ENCODE results near the gene CORO7.

Gene CORO7

DNA sequence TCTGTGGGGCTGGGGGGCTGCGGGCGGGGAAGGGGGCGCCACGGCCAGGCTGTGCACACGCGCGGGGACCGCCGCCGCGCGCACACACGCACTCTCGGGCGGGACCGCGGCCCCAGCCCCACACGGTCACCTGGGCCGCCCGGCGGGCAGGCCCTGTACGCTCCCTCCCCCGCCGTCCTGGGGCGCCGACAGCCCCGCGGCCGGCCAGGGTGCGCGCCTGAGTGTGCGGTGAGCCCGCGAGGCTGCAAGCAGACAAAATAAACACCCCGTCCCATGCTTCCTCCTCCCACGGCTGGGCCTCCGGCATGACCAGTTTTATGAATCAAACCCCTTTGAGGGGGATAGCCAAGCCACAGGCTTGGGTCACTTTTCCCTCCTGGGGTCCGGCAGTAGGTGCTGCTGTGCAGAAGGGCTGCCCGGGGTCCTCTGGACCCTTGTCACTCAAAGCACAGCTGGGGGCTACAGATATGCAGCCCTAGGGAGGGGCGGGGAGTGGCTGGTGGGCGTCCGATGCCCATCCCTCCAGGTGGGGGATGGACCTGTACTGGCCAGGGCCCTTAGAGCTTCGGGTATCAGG is 44.3 kb downstream of the CORO7 start:
- Histone ChIP-seq H3K27ac (ENCODE audit: low read depth, low read length, poor library complexity, severe bottlenecking) (no peak overlapping the region), H3K4me1 (ENCODE audit: insufficient read depth, low read length, severe bottlenecking) (peaks cover 8% of the 10 kb centered on the region), H3K4me2 (ENCODE audit: low read length) (peak overlapping the region; percentile 63), H3F3A (ENCODE audit: insufficient read depth, low read length) (no peaks in the 10 kb centered on the region), H2AFZ (ENCODE audit: low read length) (no peak overlapping the region), H3K9me3 (ENCODE audit: low read length) (no peaks in the 10 kb centered on the region), H3K36me3 (ENCODE audit: insufficient read depth, low read length) (peaks cover 4% of the 10 kb centered on the region), H3K27me3 (ENCODE audit: insufficient read depth, low read length) (no peaks in the 10 kb centered on the region), H3K9ac (ENCODE audit: low read length) (peak overlapping the region; percentile 6; the same call in 1 of the 2 replicates), H3K79me2 (ENCODE audit: insufficient read depth, low read length) (no peaks in the 10 kb centered on the region), H4K20me1 (ENCODE audit: insufficient read depth, low read length) (no peaks in the 10 kb centered on the region), H3K4me3 (ENCODE audit: low read depth, low read length, poor library complexity, severe bottlenecking) (peak overlapping the region; percentile 52), H3K9me2 (ENCODE audit: low read depth, low read length) (no peaks in the 10 kb centered on the region)
- TF ChIP-seq EZH2 (IDR thresholded peaks at IDR 0.05; ENCODE audit: borderline replicate concordance, low read length) (no peak), CTCF (IDR thresholded peaks at IDR 0.05; ENCODE audit: low read length) (no peak)

GRCh38 chr16:4371357-4372000 is 44.9 kb downstream of the CORO7 start, which contains the start of gene VASN:
Gene VASN, plus strand, starts transcription at chr16:4371848. Its CDS starts 9,030 bp downstream, at chr16:4380878.
- H2AFZ ChIP-seq (ENCODE audit: low read length), result no peak within 1 kb of the TSS
- H3K27ac ChIP-seq (ENCODE audit: low read depth, low read length, poor library complexity, severe bottlenecking), result no peak within 1 kb of the TSS

GRCh38 chr16:4370570-4371356 is 45.6 kb downstream of the CORO7 start:
- Histone ChIP-seq H3K4me2 (ENCODE audit: low read length) (no peak overlapping the region), H2AFZ (ENCODE audit: low read length) (no peak overlapping the region), H3K9me2 (ENCODE audit: low read depth, low read length) (no peaks in the 10 kb centered on the region), H3K27ac (ENCODE audit: low read depth, low read length, poor library complexity, severe bottlenecking) (no peak overlapping the region), H3K4me3 (ENCODE audit: low read depth, low read length, poor library complexity, severe bottlenecking) (no peak overlapping the region), H4K20me1 (ENCODE audit: insufficient read depth, low read length) (no peaks in the 10 kb centered on the region), H3K27me3 (ENCODE audit: insufficient read depth, low read length) (no peaks in the 10 kb centered on the region), H3K36me3 (ENCODE audit: insufficient read depth, low read length) (peaks cover 4% of the 10 kb centered on the region), H3K9me3 (ENCODE audit: low read length) (no peaks in the 10 kb centered on the region), H3K9ac (ENCODE audit: low read length) (no peak overlapping the region), H3K79me2 (ENCODE audit: insufficient read depth, low read length) (no peaks in the 10 kb centered on the region), H3K4me1 (ENCODE audit: insufficient read depth, low read length, severe bottlenecking) (peaks cover 8% of the 10 kb centered on the region), H3F3A (ENCODE audit: insufficient read depth, low read length) (no peaks in the 10 kb centered on the region)
- TF ChIP-seq EZH2 (IDR thresholded peaks at IDR 0.05; ENCODE audit: borderline replicate concordance, low read length) (no peak), CTCF (IDR thresholded peaks at IDR 0.05; ENCODE audit: low read length) (no peak)

More at GRCh38 chr16:4371357-4372000, 44.9 kb downstream of the CORO7 start, which contains the start of gene VASN:
- peak within 1 kb of the TSS; percentile 6; the same call in 1 of the 2 replicates for H3K9ac ChIP-seq (ENCODE audit: low read length)
- peak within 1 kb of the TSS; percentile 63 for H3K4me2 ChIP-seq (ENCODE audit: low read length)
- no peaks in the 10 kb centered on the region for H4K20me1 ChIP-seq (ENCODE audit: insufficient read depth, low read length)
- H3K4me1 ChIP-seq (ENCODE audit: insufficient read depth, low read length, severe bottlenecking), result peaks cover 8% of the 10 kb centered on the region
- H3K9me3 ChIP-seq (ENCODE audit: low read length), result no peaks in the 10 kb centered on the region
- no peaks in the 10 kb centered on the region for H3K9me2 ChIP-seq (ENCODE audit: low read depth, low read length)
- no peaks in the 10 kb centered on the region for H3K27me3 ChIP-seq (ENCODE audit: insufficient read depth, low read length)
- peak within 1 kb of the TSS; percentile 52 for H3K4me3 ChIP-seq (ENCODE audit: low read depth, low read length, poor library complexity, severe bottlenecking)
- no peak for TF ChIP-seq EZH2 (IDR thresholded peaks at IDR 0.05; ENCODE audit: borderline replicate concordance, low read length)
- TF ChIP-seq CTCF (IDR thresholded peaks at IDR 0.05; ENCODE audit: low read length), result no peak
- H3F3A ChIP-seq (ENCODE audit: insufficient read depth, low read length), result no peaks in the 10 kb centered on the region
- peaks cover 4% of the 10 kb centered on the region for H3K36me3 ChIP-seq (ENCODE audit: insufficient read depth, low read length)
- no peaks in the 10 kb centered on the region for H3K79me2 ChIP-seq (ENCODE audit: insufficient read depth, low read length)
